GM23338 (cell line): ENCODE results near the gene UBE2G1. TPM values are rescaled to one million over a fixed set of nuclear protein-coding genes. Genes with fewer than 3 reads are reported as not detected.

Source experiments
- ATAC-seq: fragments of 200-7000 bp; cut with Tn5 transposase; 3 replicates; pipeline ENCODE4 v1.9.1; 2020
- DNase-seq: peaks from one replicate; pipeline ENCODE4 v3.0.0-alpha.2; 2015; ENCODE audit warnings: low spot score
- H2AFZ ChIP-seq: fragments of 200-600 bp; sonication (generic); 2 replicates; pipeline ENCODE4 v1.8.0; 2016; ENCODE audit warnings: antibody characterized with exemption, mild to moderate bottlenecking, moderate library complexity
- H3F3A ChIP-seq: fragments of 200-600 bp; sonication (generic); replicated peaks from 2 replicates; pipeline ENCODE4 v1.8.0; 2017; ENCODE audit warnings: antibody characterized with exemption, mixed run types, low read depth
- H3K27ac ChIP-seq: fragments of 200-600 bp; sonication (generic); 2 replicates; pipeline ENCODE4 v1.6.1; 2016; ENCODE audit warnings: low read depth
- H3K27me3 ChIP-seq: fragments of 200-600 bp; sonication (generic); 2 replicates; pipeline ENCODE4 v1.8.0; 2016; ENCODE audit warnings: mild to moderate bottlenecking, mixed run types, moderate library complexity; ENCODE audit not compliant: insufficient read depth
- H3K36me3 ChIP-seq: fragments of 200-600 bp; sonication (generic); 2 replicates; pipeline ENCODE4 v1.8.0; 2016; ENCODE audit warnings: mild to moderate bottlenecking; ENCODE audit not compliant: insufficient read depth
- H3K4me1 ChIP-seq: fragments of 200-600 bp; sonication (generic); 2 replicates; pipeline ENCODE4 v1.8.0; 2016; ENCODE audit warnings: mild to moderate bottlenecking, moderate library complexity; ENCODE audit not compliant: insufficient read depth
- H3K4me2 ChIP-seq: fragments of 200-600 bp; sonication (generic); 2 replicates; pipeline ENCODE4 v1.7.1; 2017; ENCODE audit warnings: mixed run types
- H3K4me3 ChIP-seq: fragments of 200-600 bp; sonication (generic); 2 replicates; pipeline ENCODE4 v1.6.1; 2016; ENCODE audit warnings: mixed run types
- H3K79me2 ChIP-seq: fragments of 200-600 bp; sonication (generic); replicated peaks from 2 replicates; pipeline ENCODE4 v1.8.0; 2017; ENCODE audit warnings: mild to moderate bottlenecking; ENCODE audit not compliant: insufficient read depth
- H3K9me2 ChIP-seq: fragments of 200-600 bp; sonication (generic); 2 replicates; pipeline ENCODE4 v1.8.0; 2017; ENCODE audit not compliant: insufficient read depth
- H4K20me1 ChIP-seq: fragments of 200-600 bp; sonication (generic); replicated peaks from 2 replicates; pipeline ENCODE4 v1.8.0; 2017; ENCODE audit warnings: mild to moderate bottlenecking; ENCODE audit not compliant: insufficient read depth
- H3K27ac Mint-ChIP-seq: 2 replicates; pipeline ENCODE4 v1.8.0; 2020; ENCODE audit warnings: inconsistent platforms, mild to moderate bottlenecking, moderate library complexity, mixed read lengths
- H3K27me3 Mint-ChIP-seq: 3 replicates; pipeline ENCODE4 v1.8.0; 2022; ENCODE audit warnings: low read depth, mild to moderate bottlenecking, moderate library complexity, mixed read lengths, inconsistent platforms; ENCODE audit not compliant: insufficient read depth, poor library complexity
- H3K36me3 Mint-ChIP-seq: 3 replicates; pipeline ENCODE4 v1.8.0; 2021; ENCODE audit warnings: low read depth, mild to moderate bottlenecking, inconsistent platforms, moderate library complexity, mixed read lengths
- H3K4me1 Mint-ChIP-seq: 3 replicates; pipeline ENCODE4 v1.8.0; 2020; ENCODE audit warnings: mild to moderate bottlenecking, inconsistent platforms, mixed read lengths
- H3K4me3 Mint-ChIP-seq: 3 replicates; pipeline ENCODE4 v1.8.0; 2021; ENCODE audit warnings: moderate library complexity, mild to moderate bottlenecking, inconsistent platforms, mixed read lengths
- H3K9me3 Mint-ChIP-seq: 3 replicates; pipeline ENCODE4 v1.8.0; 2020; ENCODE audit warnings: moderate library complexity, mild to moderate bottlenecking, inconsistent platforms, mixed read lengths
- EZH2 ChIP-seq: fragments of 200-600 bp; sonication (generic); IDR thresholded peaks from one replicate; pipeline ENCODE4 v1.8.0; 2017; ENCODE audit warnings: antibody characterized with exemption, mild to moderate bottlenecking, low read depth; ENCODE audit not compliant: unreplicated experiment
- EZH2phosphoT487 ChIP-seq: fragments of 200-600 bp; sonication (generic); IDR thresholded peaks from one replicate; pipeline ENCODE4 v1.8.1; 2018; ENCODE audit warnings: antibody characterized with exemption; ENCODE audit not compliant: unreplicated experiment
- JUNB ChIP-seq: IDR thresholded peaks from one replicate; pipeline ENCODE4 v1.6.1; 2016; ENCODE audit warnings: antibody characterized with exemption; ENCODE audit not compliant: unreplicated experiment
- NANOG ChIP-seq: IDR thresholded peaks from 2 replicates; pipeline ENCODE4 v1.6.1; 2016; ENCODE audit warnings: antibody characterized with exemption, borderline replicate concordance
- POLR2AphosphoS5 ChIP-seq: IDR thresholded peaks from 2 replicates; pipeline ENCODE4 v1.6.1; 2016; ENCODE audit warnings: antibody characterized with exemption, low read depth
- REST ChIP-seq: IDR thresholded peaks from one replicate; pipeline ENCODE4 v1.6.1; 2018; ENCODE audit warnings: antibody characterized with exemption; ENCODE audit not compliant: unreplicated experiment
- STAT1 ChIP-seq: IDR thresholded peaks from one replicate; pipeline ENCODE4 v1.6.1; 2016; ENCODE audit warnings: antibody characterized with exemption; ENCODE audit not compliant: unreplicated experiment
- ZNF114 ChIP-seq: fragments of 250-450 bp; sonication (Bioruptor Pico); IDR thresholded peaks from 2 replicates; pipeline ENCODE4 v1.5.0; 2020; ENCODE audit warnings: mild to moderate bottlenecking, moderate library complexity
- polyA plus RNA-seq: library from polyadenylated mRNA; unstranded; fragments of >200 nt; fragmentation: Nextera tagmentation; extraction: Ambion mirVana; gene quantifications from 2 replicates; pipeline ENCODE4 v1.2.1, GENCODE V29; 2016
- total RNA-seq: library from RNA; depleted of rRNA; stranded (reverse); fragments of >200 nt; shearing (Covaris generic); gene quantifications from 2 replicates; pipeline ENCODE4 v1.2.3, GENCODE V29; 2014
- TF ChIP-seq, protein P1 (sequence below), 2 experiments: fragments of 200-600 bp in 1 of 2; sonication (generic) in 1 of 2; conservative IDR thresholded peaks; 2 replicates each; pipeline versions ENCODE4 v1.5.1 to v1.6.1; 2016 to 2017; ENCODE audit warnings: antibody characterized with exemption in 2 of 2, low read depth in 2 of 2, mild to moderate bottlenecking in 2 of 2, moderate library complexity in 1 of 2
- TF ChIP-seq, protein P2 (sequence below): fragments of 250-450 bp; sonication (Bioruptor Pico); IDR thresholded peaks from 2 replicates; pipeline ENCODE4 v1.5.0; 2020; ENCODE audit warnings: mild to moderate bottlenecking, moderate library complexity

Gene UBE2G1
- total and polyA plus RNA-seq, 2 experiments from 2014 or later: 71.9 to 145 TPM

GRCh38 chr17:4241535-4241934 is 124.9 kb downstream of the UBE2G1 start:
- Histone ChIP-seq H3F3A (no peaks in the 10 kb centered on the region), H3K9me2 (no peaks in the 10 kb centered on the region), H3K36me3 (peaks cover 6% of the 10 kb centered on the region), H3K79me2 (peaks cover 44% of the 10 kb centered on the region), H4K20me1 (peaks cover 20% of the 10 kb centered on the region), H3K27ac (no peak overlapping the region), H3K4me1 (no peaks in the 10 kb centered on the region), H2AFZ (no peak overlapping the region), H3K27me3 (no peaks in the 10 kb centered on the region), H3K4me2 (no peak overlapping the region), H3K4me3 (no peak overlapping the region)
- ATAC-seq (no peak), DNase-seq (no peak)
- no peak for TF ChIP-seq EZH2
- no peak for TF ChIP-seq POLR2AphosphoS5
- no peak for TF ChIP-seq JUNB
- TF ChIP-seq, protein P1, sequence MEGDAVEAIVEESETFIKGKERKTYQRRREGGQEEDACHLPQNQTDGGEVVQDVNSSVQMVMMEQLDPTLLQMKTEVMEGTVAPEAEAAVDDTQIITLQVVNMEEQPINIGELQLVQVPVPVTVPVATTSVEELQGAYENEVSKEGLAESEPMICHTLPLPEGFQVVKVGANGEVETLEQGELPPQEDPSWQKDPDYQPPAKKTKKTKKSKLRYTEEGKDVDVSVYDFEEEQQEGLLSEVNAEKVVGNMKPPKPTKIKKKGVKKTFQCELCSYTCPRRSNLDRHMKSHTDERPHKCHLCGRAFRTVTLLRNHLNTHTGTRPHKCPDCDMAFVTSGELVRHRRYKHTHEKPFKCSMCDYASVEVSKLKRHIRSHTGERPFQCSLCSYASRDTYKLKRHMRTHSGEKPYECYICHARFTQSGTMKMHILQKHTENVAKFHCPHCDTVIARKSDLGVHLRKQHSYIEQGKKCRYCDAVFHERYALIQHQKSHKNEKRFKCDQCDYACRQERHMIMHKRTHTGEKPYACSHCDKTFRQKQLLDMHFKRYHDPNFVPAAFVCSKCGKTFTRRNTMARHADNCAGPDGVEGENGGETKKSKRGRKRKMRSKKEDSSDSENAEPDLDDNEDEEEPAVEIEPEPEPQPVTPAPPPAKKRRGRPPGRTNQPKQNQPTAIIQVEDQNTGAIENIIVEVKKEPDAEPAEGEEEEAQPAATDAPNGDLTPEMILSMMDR (conservative IDR thresholded peaks at IDR 0.05; ENCODE audit: low read depth in 2 of 2): no peak
- TF ChIP-seq STAT1: no peak
- no peak for TF ChIP-seq REST
- no peak for TF ChIP-seq ZNF114 (CRISPR knock-in tag)
- TF ChIP-seq, protein P2, sequence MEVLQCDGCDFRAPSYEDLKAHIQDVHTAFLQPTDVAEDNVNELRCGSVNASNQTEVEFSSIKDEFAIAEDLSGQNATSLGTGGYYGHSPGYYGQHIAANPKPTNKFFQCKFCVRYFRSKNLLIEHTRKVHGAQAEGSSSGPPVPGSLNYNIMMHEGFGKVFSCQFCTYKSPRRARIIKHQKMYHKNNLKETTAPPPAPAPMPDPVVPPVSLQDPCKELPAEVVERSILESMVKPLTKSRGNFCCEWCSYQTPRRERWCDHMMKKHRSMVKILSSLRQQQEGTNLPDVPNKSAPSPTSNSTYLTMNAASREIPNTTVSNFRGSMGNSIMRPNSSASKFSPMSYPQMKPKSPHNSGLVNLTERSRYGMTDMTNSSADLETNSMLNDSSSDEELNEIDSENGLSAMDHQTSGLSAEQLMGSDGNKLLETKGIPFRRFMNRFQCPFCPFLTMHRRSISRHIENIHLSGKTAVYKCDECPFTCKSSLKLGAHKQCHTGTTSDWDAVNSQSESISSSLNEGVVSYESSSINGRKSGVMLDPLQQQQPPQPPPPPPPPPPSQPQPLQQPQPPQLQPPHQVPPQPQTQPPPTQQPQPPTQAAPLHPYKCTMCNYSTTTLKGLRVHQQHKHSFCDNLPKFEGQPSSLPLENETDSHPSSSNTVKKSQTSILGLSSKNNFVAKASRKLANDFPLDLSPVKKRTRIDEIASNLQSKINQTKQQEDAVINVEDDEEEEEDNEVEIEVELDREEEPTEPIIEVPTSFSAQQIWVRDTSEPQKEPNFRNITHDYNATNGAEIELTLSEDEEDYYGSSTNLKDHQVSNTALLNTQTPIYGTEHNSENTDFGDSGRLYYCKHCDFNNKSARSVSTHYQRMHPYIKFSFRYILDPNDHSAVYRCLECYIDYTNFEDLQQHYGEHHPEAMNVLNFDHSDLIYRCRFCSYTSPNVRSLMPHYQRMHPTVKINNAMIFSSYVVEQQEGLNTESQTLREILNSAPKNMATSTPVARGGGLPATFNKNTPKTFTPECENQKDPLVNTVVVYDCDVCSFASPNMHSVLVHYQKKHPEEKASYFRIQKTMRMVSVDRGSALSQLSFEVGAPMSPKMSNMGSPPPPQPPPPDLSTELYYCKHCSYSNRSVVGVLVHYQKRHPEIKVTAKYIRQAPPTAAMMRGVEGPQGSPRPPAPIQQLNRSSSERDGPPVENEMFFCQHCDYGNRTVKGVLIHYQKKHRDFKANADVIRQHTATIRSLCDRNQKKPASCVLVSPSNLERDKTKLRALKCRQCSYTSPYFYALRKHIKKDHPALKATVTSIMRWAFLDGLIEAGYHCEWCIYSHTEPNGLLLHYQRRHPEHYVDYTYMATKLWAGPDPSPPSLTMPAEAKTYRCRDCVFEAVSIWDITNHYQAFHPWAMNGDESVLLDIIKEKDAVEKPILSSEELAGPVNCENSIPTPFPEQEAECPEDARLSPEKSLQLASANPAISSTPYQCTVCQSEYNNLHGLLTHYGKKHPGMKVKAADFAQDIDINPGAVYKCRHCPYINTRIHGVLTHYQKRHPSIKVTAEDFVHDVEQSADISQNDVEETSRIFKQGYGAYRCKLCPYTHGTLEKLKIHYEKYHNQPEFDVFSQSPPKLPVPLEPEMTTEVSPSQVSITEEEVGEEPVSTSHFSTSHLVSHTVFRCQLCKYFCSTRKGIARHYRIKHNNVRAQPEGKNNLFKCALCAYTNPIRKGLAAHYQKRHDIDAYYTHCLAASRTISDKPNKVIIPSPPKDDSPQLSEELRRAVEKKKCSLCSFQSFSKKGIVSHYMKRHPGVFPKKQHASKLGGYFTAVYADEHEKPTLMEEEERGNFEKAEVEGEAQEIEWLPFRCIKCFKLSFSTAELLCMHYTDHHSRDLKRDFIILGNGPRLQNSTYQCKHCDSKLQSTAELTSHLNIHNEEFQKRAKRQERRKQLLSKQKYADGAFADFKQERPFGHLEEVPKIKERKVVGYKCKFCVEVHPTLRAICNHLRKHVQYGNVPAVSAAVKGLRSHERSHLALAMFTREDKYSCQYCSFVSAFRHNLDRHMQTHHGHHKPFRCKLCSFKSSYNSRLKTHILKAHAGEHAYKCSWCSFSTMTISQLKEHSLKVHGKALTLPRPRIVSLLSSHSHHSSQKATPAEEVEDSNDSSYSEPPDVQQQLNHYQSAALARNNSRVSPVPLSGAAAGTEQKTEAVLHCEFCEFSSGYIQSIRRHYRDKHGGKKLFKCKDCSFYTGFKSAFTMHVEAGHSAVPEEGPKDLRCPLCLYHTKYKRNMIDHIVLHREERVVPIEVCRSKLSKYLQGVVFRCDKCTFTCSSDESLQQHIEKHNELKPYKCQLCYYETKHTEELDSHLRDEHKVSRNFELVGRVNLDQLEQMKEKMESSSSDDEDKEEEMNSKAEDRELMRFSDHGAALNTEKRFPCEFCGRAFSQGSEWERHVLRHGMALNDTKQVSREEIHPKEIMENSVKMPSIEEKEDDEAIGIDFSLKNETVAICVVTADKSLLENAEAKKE (CRISPR knock-in tag): no peak
- no peak for TF ChIP-seq EZH2phosphoT487
- TF ChIP-seq NANOG: no peak
- Mint-ChIP-seq H3K27ac (no peak overlapping the region), H3K9me3 (no peaks in the 10 kb centered on the region), H3K4me1 (no peaks in the 10 kb centered on the region), H3K27me3 (peaks cover 3% of the 10 kb centered on the region), H3K4me3 (no peak overlapping the region), H3K36me3 (peaks cover 35% of the 10 kb centered on the region)
